C4-2B (cell line): ENCODE data around the gene FBN3.

Source experiments
- ZFX ChIP-seq: fragments of 450-650 bp; IDR thresholded peaks from 2 replicates; pipeline ENCODE4 v1.6.1; 2017
- TF ChIP-seq, protein P1 (sequence below): fragments of 450-650 bp; conservative IDR thresholded peaks from 2 replicates; pipeline ENCODE4 v1.5.1; 2017; ENCODE audit warnings: mild to moderate bottlenecking

GRCh38 chr19:8116437-8117293, 32.7 kb downstream of the FBN3 start:
- TF ChIP-seq, protein P1, sequence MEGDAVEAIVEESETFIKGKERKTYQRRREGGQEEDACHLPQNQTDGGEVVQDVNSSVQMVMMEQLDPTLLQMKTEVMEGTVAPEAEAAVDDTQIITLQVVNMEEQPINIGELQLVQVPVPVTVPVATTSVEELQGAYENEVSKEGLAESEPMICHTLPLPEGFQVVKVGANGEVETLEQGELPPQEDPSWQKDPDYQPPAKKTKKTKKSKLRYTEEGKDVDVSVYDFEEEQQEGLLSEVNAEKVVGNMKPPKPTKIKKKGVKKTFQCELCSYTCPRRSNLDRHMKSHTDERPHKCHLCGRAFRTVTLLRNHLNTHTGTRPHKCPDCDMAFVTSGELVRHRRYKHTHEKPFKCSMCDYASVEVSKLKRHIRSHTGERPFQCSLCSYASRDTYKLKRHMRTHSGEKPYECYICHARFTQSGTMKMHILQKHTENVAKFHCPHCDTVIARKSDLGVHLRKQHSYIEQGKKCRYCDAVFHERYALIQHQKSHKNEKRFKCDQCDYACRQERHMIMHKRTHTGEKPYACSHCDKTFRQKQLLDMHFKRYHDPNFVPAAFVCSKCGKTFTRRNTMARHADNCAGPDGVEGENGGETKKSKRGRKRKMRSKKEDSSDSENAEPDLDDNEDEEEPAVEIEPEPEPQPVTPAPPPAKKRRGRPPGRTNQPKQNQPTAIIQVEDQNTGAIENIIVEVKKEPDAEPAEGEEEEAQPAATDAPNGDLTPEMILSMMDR = no peak
- TF ChIP-seq ZFX = no peak
